Measurements from ENCODE around the gene FPR1. TPM values are rescaled to one million over a fixed set of nuclear protein-coding genes. Genes with fewer than 3 reads are reported as not detected.

FPR1 gene
- total and polyA plus RNA-seq, 9 donors: 0.66 to 3.2 (median 1.9) TPM

DNA sequence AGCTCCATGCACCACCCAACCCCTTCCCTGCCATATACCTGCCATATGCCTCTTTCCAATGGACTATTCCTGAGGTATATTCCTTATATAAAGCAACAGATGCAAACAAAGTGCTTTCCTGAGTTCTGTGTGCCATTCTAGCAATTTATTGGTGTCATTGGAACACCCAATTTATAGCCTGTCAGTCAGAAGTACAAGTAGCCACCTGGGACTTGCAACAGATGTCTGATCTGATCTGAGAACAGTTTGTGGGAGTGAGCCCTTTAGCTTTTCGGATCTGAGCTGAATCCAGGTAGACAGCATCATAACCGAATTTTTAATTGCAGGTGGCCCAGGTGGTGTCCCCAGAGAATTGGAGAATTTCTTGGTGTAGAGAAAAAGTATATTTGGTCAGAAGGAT, 42.3 kb upstream of the FPR1 start:
- H3K4me1 ChIP-seq (ENCODE audit: control insufficient read depth, insufficient read depth, low read length): peaks cover under 1% of the 10 kb centered on the region
- no peak overlapping the region for H3K4me3 ChIP-seq (ENCODE audit: low read length)
- no CpG with 5 or more reads among the region's 2 CpGs for WGBS (ENCODE audit: insufficient coverage)
- H3K27ac ChIP-seq (ENCODE audit: low read length): no peak overlapping the region
- no peaks in the 10 kb centered on the region for H3K36me3 ChIP-seq (ENCODE audit: control insufficient read depth, insufficient read depth, low read length)
- H3K27me3 ChIP-seq (ENCODE audit: control insufficient read depth, insufficient read depth, low read length): no peaks in the 10 kb centered on the region
- DNase-seq: no peak
- H3K9me3 ChIP-seq (replicated peaks; ENCODE audit: control insufficient read depth, low read depth, low read length): no peaks in the 10 kb centered on the region

DNA sequence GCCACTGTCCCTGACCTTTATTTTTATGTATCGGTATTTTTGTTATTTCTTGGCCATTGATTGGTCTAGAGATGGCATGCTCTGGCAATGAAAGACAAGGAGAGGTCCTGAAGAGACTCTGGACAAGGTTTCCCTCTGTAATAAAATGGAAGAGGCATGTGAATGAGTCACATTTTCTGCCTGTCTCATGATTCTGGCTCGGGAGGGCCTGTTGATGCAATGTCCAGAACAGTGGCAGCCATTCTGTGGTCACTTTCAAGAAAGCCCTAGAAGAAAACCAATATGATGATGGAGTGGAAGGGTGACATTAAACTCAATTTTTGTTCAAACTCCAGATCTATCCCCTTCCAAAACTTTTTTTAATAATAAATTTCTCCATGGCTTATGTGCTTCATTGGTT, 41.3 kb upstream of the FPR1 start:
- no peak for DNase-seq
- WGBS (ENCODE audit: insufficient coverage): 83% methylated on average over 1 of the region's 2 CpGs
- Histone ChIP-seq H3K27me3 (ENCODE audit: control insufficient read depth, insufficient read depth, low read length) (no peaks in the 10 kb centered on the region), H3K4me1 (ENCODE audit: control insufficient read depth, insufficient read depth, low read length) (no peaks in the 10 kb centered on the region), H3K36me3 (ENCODE audit: control insufficient read depth, insufficient read depth, low read length) (no peaks in the 10 kb centered on the region), H3K4me3 (ENCODE audit: low read length) (no peak overlapping the region), H3K27ac (ENCODE audit: low read length) (no peak overlapping the region), H3K9me3 (replicated peaks; ENCODE audit: control insufficient read depth, low read depth, low read length) (no peaks in the 10 kb centered on the region)

DNA sequence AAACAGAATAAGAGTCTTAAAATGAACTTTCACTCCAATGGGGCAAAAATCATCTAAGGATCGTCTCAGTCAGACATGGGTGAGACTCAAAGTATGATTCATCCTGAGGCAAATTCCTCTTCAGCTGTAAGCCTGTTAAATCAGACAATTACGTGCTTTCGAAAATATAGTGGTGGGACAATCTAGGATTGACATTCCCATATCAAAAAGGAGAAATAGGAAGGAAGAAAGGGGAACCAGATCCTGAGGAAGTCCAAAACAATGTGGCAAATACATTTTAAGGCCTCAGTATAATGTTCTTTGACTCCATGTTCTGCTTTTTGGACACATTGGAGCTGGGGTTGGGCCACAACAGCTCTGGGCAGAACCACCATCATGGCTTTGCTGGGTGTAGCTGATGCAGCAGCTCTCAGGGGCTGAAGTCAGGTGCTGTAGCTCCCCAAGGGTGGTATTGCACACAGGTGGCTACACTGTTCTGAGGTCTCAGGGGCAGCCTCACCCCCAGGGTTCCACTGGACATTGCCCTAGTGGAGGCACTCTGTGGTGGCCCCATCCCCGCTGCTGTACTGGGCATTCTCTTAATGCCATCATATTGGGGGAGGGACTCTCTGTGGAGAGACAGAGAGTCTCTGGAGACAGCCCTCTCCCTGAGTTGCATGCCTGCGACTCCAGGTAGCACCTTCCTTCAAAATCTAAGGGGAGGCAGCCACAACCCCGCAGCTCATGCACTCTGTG, 37.5 kb upstream of the FPR1 start:
- Histone ChIP-seq H3K27me3 (ENCODE audit: control insufficient read depth, insufficient read depth, low read length) (no peaks in the 10 kb centered on the region), H3K36me3 (ENCODE audit: control insufficient read depth, insufficient read depth, low read length) (no peaks in the 10 kb centered on the region), H3K4me3 (ENCODE audit: low read length) (no peak overlapping the region), H3K27ac (ENCODE audit: low read length) (no peak overlapping the region), H3K9me3 (replicated peaks; ENCODE audit: control insufficient read depth, low read depth, low read length) (no peaks in the 10 kb centered on the region), H3K4me1 (ENCODE audit: control insufficient read depth, insufficient read depth, low read length) (no peaks in the 10 kb centered on the region)
- 63% methylated on average over 2 of the region's 6 CpGs for WGBS (ENCODE audit: insufficient coverage)
- DNase-seq: no peak

DNA sequence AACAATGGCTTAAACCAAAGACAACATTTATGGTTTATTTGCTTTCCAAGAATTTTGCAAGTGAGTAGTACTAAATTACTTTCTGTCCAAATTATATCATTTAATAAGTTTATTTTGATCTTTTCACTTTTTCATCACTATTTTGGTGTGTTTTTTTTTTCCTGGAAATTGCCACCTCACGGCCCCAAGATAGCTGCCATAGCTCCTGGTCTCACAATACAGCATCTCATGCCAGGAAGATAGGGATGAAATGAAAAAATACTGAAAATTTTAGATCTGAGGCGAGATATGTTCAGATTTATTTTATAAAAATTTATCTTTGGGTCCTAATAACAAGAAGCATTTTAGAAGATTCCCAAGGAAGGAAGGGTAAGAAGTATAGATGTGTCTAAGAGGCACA, 36.4 kb upstream of the FPR1 start:
- no peak for DNase-seq
- Histone ChIP-seq H3K27ac (ENCODE audit: low read length) (no peak overlapping the region), H3K4me3 (ENCODE audit: low read length) (no peak overlapping the region), H3K4me1 (ENCODE audit: control insufficient read depth, insufficient read depth, low read length) (no peaks in the 10 kb centered on the region), H3K9me3 (replicated peaks; ENCODE audit: control insufficient read depth, low read depth, low read length) (no peaks in the 10 kb centered on the region), H3K27me3 (ENCODE audit: control insufficient read depth, insufficient read depth, low read length) (no peaks in the 10 kb centered on the region), H3K36me3 (ENCODE audit: control insufficient read depth, insufficient read depth, low read length) (no peaks in the 10 kb centered on the region)
- WGBS (ENCODE audit: insufficient coverage): no CpG with 5 or more reads among the region's 2 CpGs

DNA sequence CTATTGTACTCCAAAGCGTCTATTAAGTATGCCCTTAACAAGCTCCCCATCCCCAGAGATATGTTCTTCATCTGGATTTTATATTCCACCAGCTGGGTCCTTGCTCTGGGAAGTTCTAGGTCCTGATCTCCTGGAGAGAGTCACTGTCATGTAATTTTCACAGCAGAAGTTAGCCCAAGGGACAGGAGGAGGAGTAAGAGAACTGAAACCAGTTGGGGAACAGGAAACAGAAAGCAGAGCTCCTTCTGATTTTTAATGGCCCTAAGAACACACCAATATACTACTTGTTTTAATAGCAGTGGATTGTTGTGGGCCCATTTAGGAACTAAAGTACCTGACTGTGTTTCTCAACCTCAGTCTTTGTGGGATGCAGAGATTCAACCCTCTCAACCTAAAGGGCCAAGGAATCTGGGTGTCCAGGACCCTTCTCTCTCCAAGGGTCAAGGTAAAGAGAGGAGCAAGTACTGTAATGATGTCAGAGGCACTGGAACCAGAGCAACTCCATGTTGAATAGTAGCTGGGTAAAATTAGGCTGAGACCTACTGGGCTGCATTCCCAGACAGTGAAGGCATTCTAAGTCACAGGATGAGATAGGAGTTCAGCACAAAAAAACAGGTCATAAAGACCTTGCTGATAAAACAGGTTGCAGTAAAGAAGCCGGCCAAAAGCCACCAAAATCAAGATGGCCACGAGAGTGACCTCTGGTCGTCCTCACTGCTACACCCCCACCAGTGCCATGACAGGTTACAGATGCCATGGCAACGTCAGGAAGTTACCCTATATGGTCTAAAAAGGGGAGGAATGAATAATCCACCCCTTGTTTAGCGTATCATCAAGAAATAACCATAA, 35.2 kb upstream of the FPR1 start:
- no peaks in the 10 kb centered on the region for H3K27me3 ChIP-seq (ENCODE audit: control insufficient read depth, insufficient read depth, low read length)
- WGBS (ENCODE audit: insufficient coverage): 60% methylated on average over 1 of the region's 6 CpGs
- no peaks in the 10 kb centered on the region for H3K4me1 ChIP-seq (ENCODE audit: control insufficient read depth, insufficient read depth, low read length)
- H3K9me3 ChIP-seq (replicated peaks; ENCODE audit: control insufficient read depth, low read depth, low read length): no peaks in the 10 kb centered on the region
- H3K4me3 ChIP-seq (ENCODE audit: low read length): no peak overlapping the region
- DNase-seq: peak; percentile 50
- H3K36me3 ChIP-seq (ENCODE audit: control insufficient read depth, insufficient read depth, low read length): no peaks in the 10 kb centered on the region
- H3K27ac ChIP-seq (ENCODE audit: low read length): no peak overlapping the region

DNA sequence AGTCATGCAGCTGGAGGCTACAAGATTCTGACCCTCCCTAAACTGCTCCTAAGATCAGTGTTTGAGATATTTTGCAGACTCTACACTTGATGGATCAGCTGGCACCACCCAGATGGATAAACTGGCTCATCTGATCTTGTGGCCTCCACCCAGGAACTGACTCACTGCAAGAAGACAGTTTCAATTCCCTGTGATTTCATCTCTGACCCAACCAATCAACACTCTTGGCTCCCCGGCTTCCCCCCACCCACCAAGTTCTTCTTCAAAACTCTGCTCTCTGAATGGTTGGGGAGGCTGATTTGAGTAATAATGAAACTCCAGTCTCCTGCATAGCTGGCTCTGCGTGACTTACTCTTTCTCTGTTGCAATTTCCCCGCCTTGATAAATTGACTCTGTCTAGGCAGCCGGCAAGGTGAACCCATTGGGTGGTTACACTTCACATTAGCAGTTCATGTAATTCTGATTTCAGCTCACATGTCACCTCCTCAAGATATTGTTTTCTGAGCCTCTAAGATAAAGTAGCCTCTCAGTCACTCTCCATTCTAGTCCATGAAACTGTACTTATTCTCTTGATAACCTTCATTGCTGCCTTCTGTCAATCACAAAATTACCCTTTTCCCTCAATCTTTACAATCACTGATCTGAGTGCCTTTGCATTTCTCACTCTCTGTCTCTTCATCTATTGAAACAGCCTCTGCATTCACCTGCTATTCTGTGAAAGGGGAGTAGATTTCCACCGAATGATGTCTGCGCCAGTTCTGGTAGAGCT, 33.4 kb upstream of the FPR1 start:
- no peaks in the 10 kb centered on the region for H3K4me1 ChIP-seq (ENCODE audit: control insufficient read depth, insufficient read depth, low read length)
- 65% methylated on average over 3 of the region's 6 CpGs for WGBS (ENCODE audit: insufficient coverage)

DNA sequence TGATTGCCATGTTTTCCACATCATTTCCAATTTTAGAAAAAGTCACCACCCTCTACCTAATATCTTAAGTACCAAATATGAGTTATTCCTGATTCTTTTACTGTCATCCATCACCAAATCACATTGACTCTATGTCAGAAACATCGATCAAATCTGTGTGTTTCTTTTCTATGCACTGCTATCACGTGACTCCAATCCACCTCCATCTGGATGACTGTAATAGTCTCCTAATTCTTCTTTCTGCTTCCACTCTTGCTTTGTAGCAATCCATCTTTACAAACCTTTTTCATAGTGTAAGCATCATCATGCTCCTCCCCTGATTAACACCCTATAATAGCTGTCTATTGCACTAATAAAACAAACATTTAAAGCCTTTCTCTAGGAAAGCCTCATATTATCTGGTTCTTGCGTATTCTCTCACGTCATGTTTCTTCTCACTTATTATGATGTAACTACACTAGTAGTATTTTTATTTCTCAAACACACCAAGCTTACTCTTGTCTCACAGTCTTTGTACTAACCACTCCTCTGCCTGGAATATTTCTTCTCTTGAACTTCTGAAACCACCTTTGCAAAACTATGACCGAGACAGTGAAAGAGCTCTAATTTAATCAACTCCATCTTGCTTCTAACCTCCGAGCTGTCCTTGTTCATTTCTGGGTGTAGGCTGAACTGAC, 32.6 kb upstream of the FPR1 start:
- H3K27ac ChIP-seq (ENCODE audit: low read length): no peak overlapping the region
- no peaks in the 10 kb centered on the region for H3K4me1 ChIP-seq (ENCODE audit: control insufficient read depth, insufficient read depth, low read length)
- no peaks in the 10 kb centered on the region for H3K9me3 ChIP-seq (replicated peaks; ENCODE audit: control insufficient read depth, low read depth, low read length)
- no peak for DNase-seq
- no peaks in the 10 kb centered on the region for H3K27me3 ChIP-seq (ENCODE audit: control insufficient read depth, insufficient read depth, low read length)
- 60% methylated on average over 2 of the region's 6 CpGs for WGBS (ENCODE audit: insufficient coverage)
- H3K4me3 ChIP-seq (ENCODE audit: low read length): no peak overlapping the region
- no peaks in the 10 kb centered on the region for H3K36me3 ChIP-seq (ENCODE audit: control insufficient read depth, insufficient read depth, low read length)

More for the DNA sequence above, 33.4 kb upstream of the FPR1 start:
- peak; percentile 82 for DNase-seq
- no peaks in the 10 kb centered on the region for H3K9me3 ChIP-seq (replicated peaks; ENCODE audit: control insufficient read depth, low read depth, low read length)
- peak overlapping the region; percentile 71 for H3K27ac ChIP-seq (ENCODE audit: low read length)
- no peaks in the 10 kb centered on the region for H3K27me3 ChIP-seq (ENCODE audit: control insufficient read depth, insufficient read depth, low read length)
- no peak overlapping the region for H3K4me3 ChIP-seq (ENCODE audit: low read length)
- no peaks in the 10 kb centered on the region for H3K36me3 ChIP-seq (ENCODE audit: control insufficient read depth, insufficient read depth, low read length)

DNA sequence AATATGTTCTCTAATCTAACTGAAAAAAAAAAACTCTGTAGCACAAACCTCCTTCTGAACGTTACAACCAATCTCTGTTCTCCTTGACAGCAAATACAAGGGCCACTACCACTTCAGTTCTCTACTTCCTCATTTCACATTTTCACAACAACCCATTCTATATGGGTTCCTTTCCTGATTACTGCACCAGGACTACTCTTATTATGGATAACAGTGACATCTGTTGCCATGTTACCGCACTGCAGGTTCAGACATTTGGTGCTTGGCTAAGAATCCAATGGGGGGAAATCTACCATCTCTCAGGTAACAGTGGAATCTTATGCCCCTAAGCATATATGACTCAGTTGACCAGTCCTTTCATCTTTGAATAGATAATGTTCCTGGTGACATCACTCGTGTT, 31.7 kb upstream of the FPR1 start:
- Histone ChIP-seq H3K4me1 (ENCODE audit: control insufficient read depth, insufficient read depth, low read length) (no peaks in the 10 kb centered on the region), H3K27me3 (ENCODE audit: control insufficient read depth, insufficient read depth, low read length) (no peaks in the 10 kb centered on the region), H3K4me3 (ENCODE audit: low read length) (no peak overlapping the region), H3K36me3 (ENCODE audit: control insufficient read depth, insufficient read depth, low read length) (no peaks in the 10 kb centered on the region), H3K27ac (ENCODE audit: low read length) (no peak overlapping the region), H3K9me3 (replicated peaks; ENCODE audit: control insufficient read depth, low read depth, low read length) (no peaks in the 10 kb centered on the region)
- 31% methylated on average over 2 of the region's 3 CpGs for WGBS (ENCODE audit: insufficient coverage)
- DNase-seq: peak; percentile 31

DNA sequence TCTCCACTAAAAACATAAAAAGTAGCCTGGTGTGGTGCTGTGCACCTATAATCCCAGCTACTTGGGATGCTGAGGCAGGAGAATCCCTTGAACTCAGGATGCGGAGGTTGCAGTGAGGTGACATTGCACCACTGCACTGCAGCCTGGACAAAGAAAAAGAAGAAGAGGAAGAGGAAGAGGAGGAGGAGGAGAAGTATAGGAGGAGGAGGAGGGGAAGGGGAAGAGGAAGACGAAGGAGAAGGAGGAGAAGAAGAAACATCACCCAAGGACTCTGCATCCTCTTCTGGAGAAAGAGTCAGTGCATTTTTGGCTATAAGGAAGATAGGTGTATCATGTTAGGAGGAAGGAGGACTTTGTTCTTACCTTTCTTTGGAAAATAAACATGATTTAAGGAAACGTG, 30.3 kb upstream of the FPR1 start:
- H3K27ac ChIP-seq (ENCODE audit: low read length): no peak overlapping the region
- H3K9me3 ChIP-seq (replicated peaks; ENCODE audit: control insufficient read depth, low read depth, low read length): no peaks in the 10 kb centered on the region
- no peaks in the 10 kb centered on the region for H3K4me1 ChIP-seq (ENCODE audit: control insufficient read depth, insufficient read depth, low read length)
- H3K4me3 ChIP-seq (ENCODE audit: low read length): no peak overlapping the region
- no peak for DNase-seq
- H3K36me3 ChIP-seq (ENCODE audit: control insufficient read depth, insufficient read depth, low read length): no peaks in the 10 kb centered on the region
- no peaks in the 10 kb centered on the region for H3K27me3 ChIP-seq (ENCODE audit: control insufficient read depth, insufficient read depth, low read length)
- WGBS (ENCODE audit: insufficient coverage): 43% methylated on average over 1 of the region's 3 CpGs
